ENCODE data around the gene TNNI2. TPM values are rescaled to one million over a fixed set of nuclear protein-coding genes. Genes with fewer than 3 reads are reported as not detected.
A peak's percentile ranks its signal among the peaks of the same experiment; 100 is the strongest.

The TNNI2 gene
- total RNA-seq, 4 donors from 2014 or later = 17.4 to 63.6 (median 27.2) TPM

- no peaks in the 10 kb centered on the region for H3K27me3 ChIP-seq
- no peak overlapping the region for H3K4me3 ChIP-seq
- TF ChIP-seq EP300 (IDR thresholded peaks at IDR 0.05) (no peak), POLR2A (IDR thresholded peaks at IDR 0.05) (no peak), POLR2AphosphoS5 (IDR thresholded peaks at IDR 0.05) (no peak), CTCF (IDR thresholded peaks at IDR 0.05) (no peak)
- H3K36me3 ChIP-seq = peaks cover 15% of the 10 kb centered on the region
- peak; percentile 54 to 60 for DNase-seq (ENCODE audit: low spot score in 2 of 2)
- no peaks in the 10 kb centered on the region for H3K9me3 ChIP-seq
- peaks cover 80% of the 10 kb centered on the region for H3K4me1 ChIP-seq
- H3K27ac ChIP-seq = peak overlapping the region; percentile 90
- WGBS = 84% methylated on average over 10 of the region's 13 CpGs
Observed at GRCh38 chr11:1879342-1879940, 40.7 kb downstream of the TNNI2 start.

- H3K4me1 ChIP-seq = peaks cover 74% of the 10 kb centered on the region
- H3K4me3 ChIP-seq = no peak overlapping the region
- H3K36me3 ChIP-seq = peaks cover 21% of the 10 kb centered on the region
- no peaks in the 10 kb centered on the region for H3K27me3 ChIP-seq
- DNase-seq (ENCODE audit: low spot score in 2 of 2) = peak; percentile 88 to 92
- H3K9me3 ChIP-seq = no peaks in the 10 kb centered on the region
- TF ChIP-seq CTCF (IDR thresholded peaks at IDR 0.05) = no peak
- peak in 1 of 3 donors; percentile 34 for TF ChIP-seq POLR2AphosphoS5 (IDR thresholded peaks at IDR 0.05)
- WGBS = 58% methylated on average over 13 of the region's 32 CpGs
- peak overlapping the region; percentile 90 for H3K27ac ChIP-seq
Observed at GRCh38 chr11:1879941-1880720, 41.4 kb downstream of the TNNI2 start.

GRCh38 chr11:1880746-1881441, 42.1 kb downstream of the TNNI2 start:
- Histone ChIP-seq H3K27ac (peak overlapping the region; percentile 90), H3K4me1 (peaks cover 66% of the 10 kb centered on the region), H3K27me3 (no peaks in the 10 kb centered on the region), H3K4me3 (no peak overlapping the region), H3K9me3 (no peaks in the 10 kb centered on the region), H3K36me3 (peaks cover 27% of the 10 kb centered on the region)
- DNase-seq (ENCODE audit: low spot score in 2 of 2) = peak in 1 of 2 donors; percentile 61
- TF ChIP-seq POLR2A (IDR thresholded peaks at IDR 0.05) = no peak
- 87% methylated on average over 3 of the region's 9 CpGs for WGBS

GRCh38 chr11:1881442-1882264, 42.9 kb downstream of the TNNI2 start:
- Histone ChIP-seq H3K4me3 (no peak overlapping the region), H3K27me3 (no peaks in the 10 kb centered on the region), H3K4me1 (peaks cover 58% of the 10 kb centered on the region), H3K36me3 (peaks cover 35% of the 10 kb centered on the region), H3K9me3 (no peaks in the 10 kb centered on the region), H3K27ac (peak overlapping the region; percentile 90)
- peak; percentile 73 to 82 for DNase-seq (ENCODE audit: low spot score in 2 of 2)
- 45% methylated on average over 18 of the region's 43 CpGs for WGBS
- TF ChIP-seq CTCF (IDR thresholded peaks at IDR 0.05) (no peak), POLR2A (IDR thresholded peaks at IDR 0.05) (no peak), EP300 (IDR thresholded peaks at IDR 0.05) (no peak), POLR2AphosphoS5 (IDR thresholded peaks at IDR 0.05) (no peak)

Data from suprapubic skin (tissue), 4 donors.